GM18858 (cell line): ENCODE data around the gene MED17.

Experiments
- ATAC-seq: cut with Tn5 transposase; IDR thresholded peaks from one replicate; pipeline ENCODE4 v1.9.1; 2021; ENCODE audit not compliant: unreplicated experiment

Gene MED17

DNA sequence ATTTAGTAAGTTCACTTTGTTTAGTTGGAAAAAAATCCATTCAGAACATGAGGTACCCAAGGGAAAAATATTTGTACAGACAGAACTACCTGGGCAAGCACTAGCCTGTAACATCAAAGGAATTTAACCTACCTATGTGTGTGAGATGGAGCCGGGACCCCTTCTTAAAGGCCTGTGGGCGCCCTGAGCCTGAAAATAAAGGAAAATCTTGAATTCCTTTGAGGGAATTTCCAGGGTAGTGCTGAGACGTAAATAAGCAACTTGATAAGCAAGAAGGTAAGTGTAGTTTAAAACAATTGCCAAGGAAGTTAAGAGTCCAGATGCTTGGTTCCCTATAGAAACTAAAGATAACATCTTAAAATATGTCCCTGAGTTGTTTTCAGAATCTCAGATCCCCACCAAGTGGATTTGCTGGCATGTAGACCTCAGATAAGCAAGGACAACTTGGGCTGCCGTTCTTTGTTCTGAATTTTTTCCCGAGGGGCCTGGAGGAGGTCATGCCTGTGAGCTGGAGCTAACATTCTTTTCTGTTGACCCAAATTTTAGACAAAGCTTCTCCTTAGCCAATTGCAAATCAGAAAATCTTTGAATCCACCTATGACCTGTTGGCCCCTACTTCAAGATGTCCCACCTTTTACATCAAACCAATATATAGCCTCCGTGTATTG lies 31.0 kb downstream of the MED17 start:
- ATAC-seq, result no peak

DNA sequence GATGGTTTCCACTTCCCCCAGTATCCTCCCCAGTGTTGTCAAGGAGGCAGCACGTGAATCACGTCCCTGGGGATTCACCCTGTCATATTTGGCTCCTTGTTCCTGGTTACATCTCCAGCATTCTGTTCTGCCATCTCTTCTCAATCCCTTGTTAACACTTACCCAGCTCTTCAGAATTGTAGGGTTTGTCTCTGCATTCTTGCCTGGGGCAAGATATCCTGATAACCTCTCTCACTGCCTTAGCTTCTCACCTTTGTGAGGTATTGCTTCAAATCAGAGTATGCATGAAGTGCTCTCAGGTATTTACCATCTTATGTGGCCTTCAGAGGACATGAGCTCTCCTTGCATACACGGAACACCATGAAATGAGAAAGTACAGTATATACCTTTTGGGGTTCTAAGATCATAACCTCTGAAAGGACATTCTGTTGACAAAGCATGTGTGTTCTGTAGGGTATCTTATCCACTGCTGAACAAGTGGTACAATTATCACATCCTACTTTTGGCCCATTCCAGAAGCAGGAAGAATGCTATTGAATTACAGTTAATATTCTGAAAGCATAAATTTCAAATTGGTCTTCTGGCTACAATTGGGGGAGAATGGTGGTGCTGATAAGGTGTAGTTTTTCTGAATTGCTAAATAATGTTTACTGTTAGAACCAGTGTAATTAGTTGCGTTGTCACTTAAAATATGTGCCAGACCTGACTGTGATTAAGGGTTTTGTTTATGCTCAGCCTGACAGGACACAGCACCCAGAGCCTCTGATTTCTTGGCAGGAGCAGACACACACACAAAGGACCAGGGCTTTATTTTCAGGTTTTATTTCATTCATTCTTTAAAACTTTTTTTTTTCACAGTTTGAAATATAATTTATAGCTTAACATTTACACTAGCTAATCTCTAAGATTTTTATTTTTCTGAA lies 33.6 kb downstream of the MED17 start:
- no peak for ATAC-seq

DNA sequence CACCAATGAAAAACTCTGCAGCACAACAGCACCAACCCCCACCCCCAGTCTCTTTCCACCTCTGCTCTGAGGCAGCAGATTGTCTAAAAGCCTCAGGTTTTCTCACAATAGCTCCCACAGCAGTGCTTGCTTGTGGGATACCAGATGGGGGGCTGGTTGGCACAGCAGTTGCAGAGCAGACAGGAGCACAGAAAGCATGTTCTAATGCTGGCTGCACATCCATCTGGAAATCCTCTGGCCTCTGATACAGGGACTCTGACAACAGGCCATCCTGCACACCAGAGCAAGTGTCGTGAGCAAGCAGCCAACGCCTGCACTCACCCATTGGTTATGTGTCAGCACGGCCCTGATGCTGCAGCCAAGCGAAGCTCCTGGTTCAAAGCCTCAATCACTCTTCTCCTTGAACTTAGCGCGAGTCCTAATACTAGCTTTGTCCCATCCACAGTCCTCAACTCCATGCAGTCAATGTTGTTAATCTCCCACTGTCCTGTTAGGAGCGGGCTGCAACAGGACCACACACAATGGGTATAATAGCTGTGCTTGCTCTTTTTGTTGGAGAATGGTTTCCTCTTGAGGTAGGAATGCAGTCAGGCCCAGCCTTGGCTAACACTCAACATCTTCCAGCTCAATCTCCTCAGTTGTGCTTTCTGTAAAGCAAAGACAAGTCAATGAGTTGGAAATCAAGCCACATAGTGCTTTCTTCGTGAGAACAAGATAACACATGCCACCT lies 36.0 kb downstream of the MED17 start:
- ATAC-seq, result no peak

DNA sequence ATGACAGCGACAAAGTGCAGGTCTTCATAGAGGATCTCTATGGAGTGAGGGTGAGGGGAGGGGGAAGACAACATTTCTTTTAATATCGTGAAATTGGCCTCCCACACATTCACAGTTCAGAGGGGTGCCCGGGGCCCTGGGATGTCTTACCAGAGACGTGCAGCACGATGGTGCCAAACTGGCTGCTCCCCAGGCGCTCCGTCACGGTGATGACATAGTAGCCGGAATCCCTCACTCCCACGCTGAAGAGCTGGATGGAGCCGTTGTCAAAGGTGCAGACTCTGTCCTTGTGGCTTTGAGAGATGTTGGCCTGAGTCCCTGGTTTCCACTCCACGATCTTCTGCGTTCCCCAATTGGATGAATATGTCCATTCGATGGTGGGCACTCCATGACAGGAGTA lies 36.8 kb downstream of the MED17 start:
- ATAC-seq, result no peak

DNA sequence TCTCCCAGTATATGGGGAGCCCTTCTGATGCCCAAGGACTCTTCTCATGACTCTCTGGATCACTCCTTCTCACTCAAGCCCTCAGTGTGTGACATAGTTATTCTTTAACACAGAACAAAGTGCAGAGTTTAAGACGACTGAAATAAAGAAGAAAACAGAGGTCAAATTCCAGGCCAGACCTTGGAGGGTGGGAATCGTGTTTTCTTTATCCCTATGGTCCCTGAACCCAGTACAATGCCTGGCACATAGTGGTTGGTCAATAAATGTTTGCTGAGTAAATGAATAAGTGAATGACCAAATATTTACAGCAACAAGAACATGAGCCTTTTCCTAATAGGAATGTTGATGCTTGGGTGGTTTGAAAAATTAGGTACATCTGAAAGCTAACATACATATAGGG lies 37.5 kb downstream of the MED17 start:
- ATAC-seq, result no peak

DNA sequence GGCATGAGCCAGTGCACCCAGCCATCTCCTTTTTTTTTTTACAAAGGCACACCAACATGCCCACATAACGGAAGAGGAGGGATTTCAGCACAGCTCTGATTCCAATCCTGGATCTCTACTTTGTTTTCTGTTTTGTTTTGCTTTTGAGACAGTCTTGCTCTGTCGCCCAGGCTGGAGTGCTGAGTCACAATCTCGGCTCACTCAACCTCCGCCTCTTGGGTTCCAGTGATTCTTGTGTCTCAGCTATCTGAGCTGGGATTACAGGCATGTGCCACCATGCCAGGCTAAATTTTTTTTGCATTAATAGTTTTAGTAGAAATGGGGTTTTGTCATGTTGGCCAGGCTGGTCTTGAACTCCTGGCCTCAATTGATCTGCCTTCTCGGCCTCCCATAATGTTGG lies 38.3 kb downstream of the MED17 start:
- ATAC-seq, result no peak

DNA sequence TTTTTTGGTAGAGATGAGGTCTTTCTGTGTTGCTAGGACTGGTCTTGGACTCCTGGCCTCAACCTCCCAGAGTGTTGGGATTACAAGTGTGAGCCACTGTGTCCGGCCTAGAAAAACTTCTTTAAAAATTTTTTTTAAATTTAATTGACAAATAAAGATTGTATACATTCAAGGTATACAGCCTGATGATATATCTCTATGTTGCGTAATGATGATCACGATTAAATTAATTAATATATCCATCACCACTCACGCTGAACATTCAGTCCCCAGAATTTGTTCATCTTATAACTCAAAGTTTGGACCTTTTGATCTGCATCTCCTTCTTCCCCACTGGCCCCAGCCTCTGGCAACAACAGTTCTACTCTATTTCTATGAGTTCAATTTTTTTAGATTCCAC lies 39.1 kb downstream of the MED17 start:
- no peak for ATAC-seq

DNA sequence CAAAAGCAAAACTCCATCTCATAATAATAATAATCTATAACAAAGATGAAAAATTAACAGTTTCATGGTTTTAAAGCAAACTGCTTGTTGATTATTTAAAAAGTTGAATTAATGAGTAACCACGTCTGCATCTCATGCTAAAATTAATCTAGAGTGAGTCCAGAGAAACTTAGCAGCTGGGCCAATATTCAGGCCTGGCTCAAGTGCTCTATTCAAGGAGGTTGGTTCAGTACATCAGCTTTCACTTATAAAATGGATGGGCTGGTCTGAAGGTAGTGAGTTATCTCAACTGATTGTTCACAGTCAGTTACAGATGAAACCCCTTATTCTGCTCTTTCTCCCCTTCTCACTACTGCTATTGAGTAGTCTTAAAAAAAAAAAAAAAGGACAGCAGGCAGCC lies 43.3 kb downstream of the MED17 start:
- no peak for ATAC-seq

DNA sequence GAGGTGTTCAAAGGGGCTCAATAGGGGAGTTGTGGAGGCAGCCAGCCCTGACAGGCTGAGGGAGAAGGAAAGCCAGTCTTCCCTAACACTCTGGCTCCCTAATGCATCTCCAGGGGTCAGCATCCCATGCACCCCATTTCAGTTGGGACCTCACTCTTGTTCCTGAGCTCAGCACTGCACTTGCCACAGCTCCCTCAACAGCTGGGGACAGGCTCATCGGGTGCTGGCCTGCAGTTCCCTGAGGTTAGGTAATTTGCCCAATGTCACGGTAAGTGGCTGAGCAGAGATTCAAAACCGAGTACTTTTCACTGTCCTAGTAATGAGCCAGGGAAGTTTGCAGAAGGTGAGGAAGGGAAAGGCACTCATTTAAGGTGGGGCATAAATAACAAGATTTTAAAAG lies 45.5 kb downstream of the MED17 start:
- no peak for ATAC-seq

DNA sequence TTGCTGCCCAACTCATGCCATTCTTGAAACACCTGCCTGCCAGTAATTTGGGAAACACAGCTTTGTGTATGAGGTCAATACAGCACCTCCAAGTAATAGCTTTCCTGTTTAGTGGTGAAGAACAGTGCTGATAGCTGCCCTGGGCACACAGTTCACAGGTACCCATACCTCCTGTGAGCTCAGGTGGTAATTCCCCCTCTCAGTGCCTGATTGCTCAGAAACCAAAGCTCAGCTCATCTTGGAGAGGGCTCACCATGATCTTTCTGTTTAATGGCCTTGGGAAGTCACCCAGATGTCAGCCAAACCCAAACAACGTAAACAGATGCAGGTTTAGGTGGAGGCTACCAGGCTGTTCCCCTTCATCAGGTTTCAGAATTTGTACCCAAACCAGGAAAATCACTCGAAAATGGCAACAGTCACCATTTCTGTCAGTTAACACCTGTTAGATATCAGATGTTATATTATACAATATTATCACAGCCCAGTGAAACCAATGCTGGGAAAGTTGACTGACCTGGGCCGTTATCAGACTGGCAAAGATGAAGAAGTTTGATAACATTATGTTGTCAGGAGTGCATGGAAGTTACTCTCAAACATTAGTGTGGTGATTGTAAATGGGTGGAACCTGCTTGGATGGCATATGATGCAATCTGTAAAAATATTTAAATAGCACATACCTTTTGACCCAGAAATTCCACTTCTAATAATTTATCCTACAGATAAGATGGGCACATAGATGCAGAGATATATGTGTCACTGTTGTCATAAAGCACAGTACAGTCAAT lies 47.5 kb downstream of the MED17 start:
- ATAC-seq, result no peak

DNA sequence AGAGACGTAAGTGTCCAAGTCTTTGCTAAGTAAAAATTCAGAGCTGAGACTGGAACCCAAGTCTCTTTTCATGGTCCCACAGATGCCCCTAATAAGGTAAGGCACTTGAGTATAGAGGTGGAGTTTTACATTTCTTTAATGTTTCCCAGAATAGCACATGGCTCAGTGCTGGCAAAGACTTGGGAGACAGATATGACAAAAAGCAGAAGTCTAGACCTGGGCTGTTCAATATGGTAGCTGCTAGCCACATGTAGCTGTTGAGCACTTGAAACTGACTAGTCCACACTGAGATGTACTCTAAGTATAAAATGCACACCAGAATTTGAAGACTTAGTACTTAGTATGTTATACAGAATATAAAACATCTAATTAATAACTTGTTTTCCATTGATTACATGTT lies 48.7 kb downstream of the MED17 start:
- ATAC-seq, result no peak

DNA sequence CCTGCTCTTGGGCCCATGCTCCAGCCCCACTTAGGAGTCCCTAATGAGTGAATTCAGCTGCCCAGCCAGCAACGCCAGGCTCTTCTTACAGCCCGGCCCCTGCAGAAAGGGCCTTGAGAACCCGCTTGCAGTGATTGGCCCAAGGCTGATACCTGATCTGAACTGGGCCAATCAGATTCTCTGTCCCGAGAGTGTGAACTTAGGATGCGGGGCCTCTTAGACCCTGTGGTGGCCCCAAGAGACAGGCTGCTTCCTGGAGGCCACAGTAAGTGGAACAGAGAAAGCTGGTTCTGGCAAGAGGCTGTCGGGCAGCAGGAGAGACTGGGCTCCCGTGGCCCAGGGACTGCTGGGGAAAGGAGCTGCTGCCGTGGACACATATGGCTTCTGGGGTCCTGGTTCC lies 54.9 kb downstream of the MED17 start:
- ATAC-seq, result no peak

DNA sequence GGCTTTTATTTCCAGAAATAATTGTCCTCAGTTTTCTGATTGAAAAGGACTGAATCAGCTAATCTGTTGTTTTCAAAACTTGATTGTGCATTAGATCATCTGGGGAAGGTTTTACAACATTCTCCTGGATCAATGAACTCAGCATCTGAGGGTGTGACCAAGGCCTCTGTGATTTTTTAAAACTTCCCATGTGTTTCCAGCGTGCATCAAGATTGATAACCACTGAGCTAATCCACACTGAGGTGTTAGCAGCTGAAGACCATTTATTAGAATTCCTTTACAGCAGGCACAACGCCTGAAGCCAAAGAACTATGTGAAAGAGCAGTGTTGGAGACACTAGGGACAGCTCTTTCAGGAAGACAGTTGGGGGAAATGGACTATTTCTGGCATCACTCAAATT lies 56.1 kb downstream of the MED17 start:
- ATAC-seq, result no peak

DNA sequence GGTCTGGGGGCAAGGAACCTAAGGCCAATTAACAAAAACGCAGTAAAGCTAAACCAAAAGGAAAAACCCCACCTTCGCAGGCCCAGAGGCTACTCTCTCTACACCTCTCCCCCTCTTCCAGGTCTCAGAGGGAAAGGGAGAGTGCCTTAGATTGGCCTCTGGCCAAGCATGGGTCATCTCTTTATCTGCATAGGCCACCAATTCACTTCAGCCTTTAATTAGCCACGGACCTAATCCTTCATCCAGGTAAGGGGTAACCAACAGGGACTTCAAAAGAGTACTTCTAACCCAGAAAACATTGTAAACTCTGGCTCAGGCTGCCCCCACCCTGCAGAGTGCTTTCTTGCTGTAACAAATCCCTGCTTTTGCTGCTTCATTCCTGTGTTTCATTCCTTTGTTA lies 56.9 kb downstream of the MED17 start:
- ATAC-seq, result no peak

DNA sequence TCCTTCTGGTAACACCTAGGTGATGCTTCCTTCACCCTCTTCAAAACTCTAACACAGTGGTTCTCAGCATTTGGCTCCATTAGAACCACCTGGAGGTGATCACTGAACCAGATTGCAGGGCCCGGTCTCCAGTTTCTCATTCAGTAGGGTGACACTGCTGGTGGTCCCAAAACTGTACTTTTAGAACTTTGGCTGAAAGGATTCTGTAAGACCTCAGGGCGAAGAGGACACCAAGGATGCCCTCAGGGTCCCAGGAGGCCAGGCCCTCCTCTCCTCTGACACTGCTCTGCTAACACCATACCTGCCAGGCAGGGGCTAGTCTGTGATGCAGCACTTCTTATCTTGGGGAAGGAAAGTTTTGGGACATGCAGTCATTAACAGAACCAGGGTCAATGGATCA lies 57.4 kb downstream of the MED17 start:
- no peak for ATAC-seq

DNA sequence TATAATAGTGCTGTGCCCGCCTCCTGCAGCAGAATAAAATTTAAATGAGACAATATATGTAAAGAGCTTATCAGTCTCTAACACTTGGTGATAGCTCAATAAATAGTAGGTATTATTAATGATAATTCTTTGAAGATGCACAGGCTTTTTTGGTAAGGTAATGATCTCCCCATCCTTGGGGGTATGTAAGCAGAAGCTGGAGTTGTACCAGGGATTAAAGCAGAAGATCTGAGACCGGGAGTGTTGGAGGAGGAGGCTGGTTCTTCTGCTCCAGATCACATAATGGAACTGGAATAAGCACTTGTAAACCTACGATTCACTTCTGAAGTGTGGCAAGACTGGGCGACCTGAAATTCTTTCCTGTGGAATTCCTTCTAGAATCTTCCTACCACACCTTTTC lies 58.0 kb downstream of the MED17 start:
- ATAC-seq, result no peak

DNA sequence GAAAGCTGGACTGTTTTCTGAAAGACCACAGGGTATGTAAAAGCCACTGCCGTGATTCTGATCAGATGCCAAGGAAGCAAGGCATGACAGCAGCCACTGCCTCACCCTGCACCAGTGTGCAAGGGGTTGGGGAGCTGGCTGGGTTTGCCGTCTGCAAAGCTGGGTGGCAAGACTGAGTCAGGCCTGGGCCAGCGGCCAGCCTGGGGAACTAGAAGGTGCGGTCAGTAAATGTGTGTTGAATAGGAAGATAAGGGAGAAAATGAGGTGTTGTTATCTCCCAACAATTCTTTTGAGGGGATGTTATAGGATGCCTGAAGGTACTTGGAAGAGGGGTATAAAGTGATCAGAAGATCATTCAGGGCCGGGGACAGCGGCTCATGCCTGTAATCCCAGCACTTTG lies 58.4 kb downstream of the MED17 start:
- ATAC-seq, result no peak

DNA sequence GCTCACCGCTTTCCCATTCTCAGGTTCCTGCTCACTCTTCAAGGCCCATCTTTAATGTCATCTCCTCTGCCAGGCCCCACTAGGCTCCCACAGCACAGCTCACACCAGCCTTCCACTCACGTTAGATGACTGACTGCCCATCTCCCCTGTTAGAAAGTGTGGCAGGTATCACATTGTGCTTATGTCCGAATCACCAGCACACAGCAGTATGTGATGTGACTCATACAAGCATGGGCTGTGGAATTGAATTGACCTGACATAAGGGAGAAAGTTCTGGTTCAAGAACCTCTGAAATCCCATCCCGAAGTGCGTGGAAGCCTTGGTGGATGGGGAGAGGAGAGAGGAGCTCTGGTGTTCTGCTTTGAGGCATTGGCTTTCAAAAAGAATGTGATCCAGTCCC lies 59.8 kb downstream of the MED17 start:
- ATAC-seq, result no peak

DNA sequence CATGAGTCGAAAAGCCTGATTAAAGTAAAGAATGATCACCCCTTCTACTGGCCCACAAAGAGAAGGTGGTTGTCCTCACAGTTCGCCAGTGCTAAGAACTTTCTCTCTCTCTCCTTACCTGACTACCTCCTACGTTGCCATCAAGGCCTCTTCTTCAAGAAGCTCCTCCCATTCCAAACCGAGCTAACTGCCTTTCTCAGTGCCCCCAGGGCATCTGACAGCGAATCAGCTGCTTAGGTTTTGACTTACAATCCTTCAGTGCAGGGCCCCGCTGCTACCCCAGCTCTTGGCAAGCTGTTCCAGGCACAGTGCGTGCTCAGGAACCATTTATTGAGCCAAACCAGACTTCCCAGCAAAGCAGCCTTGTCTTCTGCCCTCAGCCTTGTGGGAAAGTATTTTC lies 60.5 kb downstream of the MED17 start:
- no peak for ATAC-seq

DNA sequence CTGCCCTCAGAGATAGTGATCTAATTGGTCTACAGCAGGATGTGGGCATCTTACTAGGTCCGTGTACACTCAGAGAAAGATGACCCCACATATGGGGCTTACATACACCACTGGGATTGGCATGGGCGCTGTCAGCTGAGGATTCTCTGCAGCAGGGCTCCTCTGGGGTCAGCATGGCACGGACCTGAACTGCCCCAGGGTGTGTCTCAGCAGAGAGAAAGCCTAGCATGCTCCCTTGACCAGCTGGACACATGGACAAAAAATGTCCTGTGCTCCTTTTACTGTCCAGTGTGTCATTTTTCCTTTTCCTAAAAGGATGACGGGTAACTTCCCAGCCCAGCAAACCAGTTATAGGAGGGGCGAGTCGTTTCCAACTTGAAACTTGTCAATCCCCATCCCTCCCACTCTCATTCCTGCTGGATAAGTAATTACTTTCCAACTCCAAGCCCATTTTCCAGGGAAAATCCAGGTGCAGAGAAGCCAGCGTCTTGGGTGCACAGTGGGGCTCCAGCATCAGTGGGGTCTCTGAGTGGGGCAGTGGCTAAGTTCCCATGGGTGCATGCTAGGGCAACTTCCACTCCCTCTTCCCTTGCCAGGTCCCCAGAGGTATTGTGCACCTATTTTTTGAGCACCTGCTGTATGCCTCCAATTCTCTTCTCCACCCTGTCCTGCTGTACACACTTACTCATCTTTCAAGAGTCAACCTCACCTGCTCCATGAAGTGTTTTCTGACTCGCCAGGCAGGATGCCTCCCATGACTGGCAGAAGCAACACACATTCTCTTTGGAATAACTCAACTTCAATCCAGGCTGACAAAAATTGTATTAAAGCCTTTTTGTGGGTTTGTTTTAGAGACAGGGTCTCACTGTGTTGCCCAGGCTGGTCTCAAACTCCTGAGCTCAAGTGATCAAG lies 61.4 kb downstream of the MED17 start:
- ATAC-seq, result no peak
